Prostate gland (tissue), 2 donors: ENCODE measurements around the gene TNFAIP2.

Experiments
- CTCF ChIP-seq, 4 experiments: fragments of 200-600 bp in 2 of 4; fragments of 450-650 bp in 2 of 4; sonication (generic) in 2 of 4; IDR thresholded peaks; 1 replicate in 3 of 4; 2 replicates in 1 of 4; pipeline ENCODE4 v1.5.1; 2016 to 2019; ENCODE audit warnings: antibody characterized with exemption in 4 of 4, mild to moderate bottlenecking in 2 of 4, moderate library complexity in 2 of 4
- POLR2A ChIP-seq: fragments of 450-650 bp; IDR thresholded peaks from one replicate; pipeline ENCODE4 v1.6.1; 2016; ENCODE audit warnings: antibody characterized with exemption, mild to moderate bottlenecking

- TF ChIP-seq POLR2A (no peak), CTCF (IDR thresholded peaks at IDR 0.05) (peak in 3 of 4 experiments; percentile 66 to 82 (median 67))
Measured at GRCh38 chr14:103185051-103186029, 62.1 kb downstream of the TNFAIP2 start.
